ENCODE results near the gene FGF13.

Gene FGF13

GRCh38 chrX:138709886-138710791 lies 1.4 kb downstream of the FGF13 start:
- ChIA-PET POLR2A (no interaction called here), CTCF (no interaction called here)
- TF ChIP-seq CTBP1 (IDR thresholded peaks at IDR 0.05; ENCODE audit: borderline replicate concordance): no peak
- TF ChIP-seq SP1 (IDR thresholded peaks at IDR 0.05): no peak
- TF ChIP-seq ZNF384 (IDR thresholded peaks at IDR 0.05): no peak
- no peak for TF ChIP-seq PKNOX1 (IDR thresholded peaks at IDR 0.05)
- no peak for TF ChIP-seq ELF4 (IDR thresholded peaks at IDR 0.05)
- TF ChIP-seq L3MBTL2 (conservative IDR thresholded peaks at IDR 0.05): no peak
- no peak for TF ChIP-seq SUZ12 (IDR thresholded peaks at IDR 0.05)
- TF ChIP-seq HDGF (IDR thresholded peaks at IDR 0.05; ENCODE audit: borderline replicate concordance): no peak
- TF ChIP-seq BHLHE40 (IDR thresholded peaks at IDR 0.05; ENCODE audit: borderline replicate concordance): no peak
- no peak for TF ChIP-seq TARDBP (IDR thresholded peaks at IDR 0.05)
- no peak for TF ChIP-seq NFRKB (IDR thresholded peaks at IDR 0.05)
- TF ChIP-seq FOXM1 (IDR thresholded peaks at IDR 0.05; ENCODE audit: borderline replicate concordance): no peak
- TF ChIP-seq FOXK2 (IDR thresholded peaks at IDR 0.05): no peak
- no peak for TF ChIP-seq ARNT (IDR thresholded peaks at IDR 0.05)
- peak; percentile 9 for DNase-seq (ENCODE audit: extremely low spot score)

DNA sequence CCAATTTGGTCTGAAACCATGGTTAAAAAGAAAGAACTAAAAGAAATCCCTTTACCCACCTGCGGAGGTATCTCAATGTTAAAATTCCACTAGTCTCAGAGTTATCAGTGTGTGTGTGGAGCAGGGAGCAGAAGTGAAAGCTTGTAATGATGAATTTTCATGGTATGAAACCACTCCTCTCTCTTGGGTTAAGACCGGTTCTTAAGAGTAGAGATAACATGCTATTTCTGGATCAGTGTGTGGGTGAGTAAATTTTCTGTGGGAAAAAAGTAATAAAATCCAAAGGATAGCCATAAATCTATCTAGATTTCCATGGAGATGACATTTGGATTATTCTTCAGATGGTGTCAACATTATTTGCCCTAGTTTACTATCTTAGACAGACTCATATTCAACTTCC lies 3.2 kb downstream of the FGF13 start:
- TF ChIP-seq ELF4 (IDR thresholded peaks at IDR 0.05): no peak
- no peak for TF ChIP-seq CTBP1 (IDR thresholded peaks at IDR 0.05; ENCODE audit: borderline replicate concordance)
- TF ChIP-seq NFRKB (IDR thresholded peaks at IDR 0.05): no peak
- TF ChIP-seq ARNT (IDR thresholded peaks at IDR 0.05): no peak
- TF ChIP-seq SUZ12 (IDR thresholded peaks at IDR 0.05): no peak
- no peak for TF ChIP-seq FOXA1 (IDR thresholded peaks at IDR 0.05)
- TF ChIP-seq L3MBTL2 (conservative IDR thresholded peaks at IDR 0.05): no peak
- ChIA-PET CTCF (no interaction called here), POLR2A (no interaction called here)
- no peak for DNase-seq (ENCODE audit: extremely low spot score)

- TF ChIP-seq ARNT (IDR thresholded peaks at IDR 0.05): no peak
- no peak for TF ChIP-seq PKNOX1 (IDR thresholded peaks at IDR 0.05)
- TF ChIP-seq ELF4 (IDR thresholded peaks at IDR 0.05): no peak
- TF ChIP-seq LEF1 (IDR thresholded peaks at IDR 0.05; ENCODE audit: borderline replicate concordance): no peak
- no peak for TF ChIP-seq FOXK2 (IDR thresholded peaks at IDR 0.05)
- TF ChIP-seq TARDBP (IDR thresholded peaks at IDR 0.05): no peak
- no peak for TF ChIP-seq ZNF384 (IDR thresholded peaks at IDR 0.05)
- TF ChIP-seq CTBP1 (IDR thresholded peaks at IDR 0.05; ENCODE audit: borderline replicate concordance): no peak
- no peak for TF ChIP-seq FOXM1 (IDR thresholded peaks at IDR 0.05; ENCODE audit: borderline replicate concordance)
- no peak for TF ChIP-seq SP1 (IDR thresholded peaks at IDR 0.05)
- no peak for TF ChIP-seq BHLHE40 (IDR thresholded peaks at IDR 0.05; ENCODE audit: borderline replicate concordance)
- ChIA-PET CTCF (no interaction called here), POLR2A (no interaction called here)
- DNase-seq (ENCODE audit: extremely low spot score): no peak
Observed at GRCh38 chrX:138704596-138704995, 6.9 kb downstream of the FGF13 start.

DNA sequence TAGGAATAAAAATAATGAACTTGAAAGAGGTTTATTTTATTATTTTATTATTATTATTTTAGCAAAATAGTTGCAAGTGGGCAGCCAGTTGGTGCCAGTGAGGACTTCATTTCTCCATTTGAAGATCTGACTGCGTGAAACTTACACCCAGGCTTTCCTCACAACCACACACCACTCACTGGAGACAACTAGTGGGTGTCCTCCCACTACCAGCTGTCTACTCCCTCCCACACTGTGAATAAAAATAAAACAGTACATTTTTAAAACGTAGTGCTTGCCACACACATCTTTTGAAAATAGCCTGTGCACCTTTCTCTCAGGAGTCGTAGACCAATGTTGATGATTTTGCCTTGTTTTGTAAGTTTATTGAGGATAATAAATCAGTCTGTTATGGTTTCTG lies 7.4 kb downstream of the FGF13 start:
- POLR2A ChIA-PET: no interaction called here
- no peak for DNase-seq (ENCODE audit: extremely low spot score)
- CTCF ChIA-PET: no interaction called here
- TF ChIP-seq TARDBP (IDR thresholded peaks at IDR 0.05) (no peak), BHLHE40 (IDR thresholded peaks at IDR 0.05; ENCODE audit: borderline replicate concordance) (no peak)

DNA sequence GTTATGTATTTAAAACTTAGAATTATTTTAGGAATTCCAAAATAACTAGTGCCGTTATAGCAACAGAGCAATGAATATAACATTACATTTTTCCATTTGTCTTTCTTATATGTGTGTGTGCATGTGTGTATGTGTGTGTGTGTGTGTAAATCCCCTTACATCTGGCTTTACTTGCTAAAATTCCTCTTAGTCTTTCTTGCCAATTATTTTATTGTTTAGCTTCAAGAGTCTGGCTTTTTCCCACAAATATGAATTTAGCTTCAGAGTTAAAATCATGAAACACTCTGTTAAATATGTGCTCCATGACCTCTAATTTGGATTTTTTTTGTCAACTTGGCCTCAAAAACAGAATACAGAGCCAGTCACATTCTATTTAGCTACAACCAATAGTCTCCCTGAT lies 18.9 kb downstream of the FGF13 start:
- POLR2A ChIA-PET: no interaction called here
- DNase-seq (ENCODE audit: extremely low spot score): no peak
- TF ChIP-seq HDGF (IDR thresholded peaks at IDR 0.05; ENCODE audit: borderline replicate concordance) (no peak), SUZ12 (IDR thresholded peaks at IDR 0.05) (no peak), FOXK2 (IDR thresholded peaks at IDR 0.05) (no peak), NFRKB (IDR thresholded peaks at IDR 0.05) (no peak), LEF1 (IDR thresholded peaks at IDR 0.05; ENCODE audit: borderline replicate concordance) (no peak), CTBP1 (IDR thresholded peaks at IDR 0.05; ENCODE audit: borderline replicate concordance) (no peak), ZNF384 (IDR thresholded peaks at IDR 0.05) (no peak), ELF4 (IDR thresholded peaks at IDR 0.05) (no peak), FOXM1 (IDR thresholded peaks at IDR 0.05; ENCODE audit: borderline replicate concordance) (no peak), ARNT (IDR thresholded peaks at IDR 0.05) (no peak), SP1 (IDR thresholded peaks at IDR 0.05) (no peak), TARDBP (IDR thresholded peaks at IDR 0.05) (no peak), FOXA1 (IDR thresholded peaks at IDR 0.05) (no peak), PKNOX1 (IDR thresholded peaks at IDR 0.05) (no peak), L3MBTL2 (conservative IDR thresholded peaks at IDR 0.05) (no peak), BHLHE40 (IDR thresholded peaks at IDR 0.05; ENCODE audit: borderline replicate concordance) (no peak)
- CTCF ChIA-PET: no interaction called here

DNA sequence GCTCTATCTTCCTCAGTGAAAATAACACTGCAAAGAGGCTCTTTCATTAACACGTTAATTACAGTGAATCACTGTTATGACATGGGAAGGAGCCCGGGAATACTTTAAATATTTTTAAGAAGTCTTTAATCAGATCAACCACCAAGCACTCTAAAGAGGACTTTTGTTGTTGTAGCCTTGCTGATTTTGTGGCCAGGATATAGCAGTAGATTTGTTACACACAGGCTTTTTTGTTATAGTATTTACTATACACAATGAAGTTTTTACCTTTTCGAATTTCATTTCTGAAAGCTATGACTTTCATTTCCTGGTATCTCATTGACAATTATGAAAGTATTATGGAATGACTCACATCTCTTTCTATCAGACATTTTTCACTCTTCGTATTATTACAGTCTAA lies 20.3 kb downstream of the FGF13 start:
- DNase-seq (ENCODE audit: extremely low spot score): no peak
- ChIA-PET POLR2A (no interaction called here), CTCF (no interaction called here)
- no peak for TF ChIP-seq BHLHE40 (IDR thresholded peaks at IDR 0.05; ENCODE audit: borderline replicate concordance)
- TF ChIP-seq NFRKB (IDR thresholded peaks at IDR 0.05): no peak
- no peak for TF ChIP-seq SP1 (IDR thresholded peaks at IDR 0.05)
- TF ChIP-seq HDGF (IDR thresholded peaks at IDR 0.05; ENCODE audit: borderline replicate concordance): no peak
- TF ChIP-seq TARDBP (IDR thresholded peaks at IDR 0.05): no peak
- TF ChIP-seq FOXA1 (IDR thresholded peaks at IDR 0.05): no peak
- no peak for TF ChIP-seq SUZ12 (IDR thresholded peaks at IDR 0.05)
- no peak for TF ChIP-seq L3MBTL2 (conservative IDR thresholded peaks at IDR 0.05)
- TF ChIP-seq FOXM1 (IDR thresholded peaks at IDR 0.05; ENCODE audit: borderline replicate concordance): no peak
- no peak for TF ChIP-seq FOXK2 (IDR thresholded peaks at IDR 0.05)

All from HEK293T (cell line).